Ectodermal cell (in vitro differentiated cells): ENCODE measurements around the gene ZSCAN10.
"Not testable (repeated sequence)": the region's sequence is repeated elsewhere in the genome, so short reads cannot be mapped to it uniquely, and the experiment has no call there.

Experiments
- H3K27ac ChIP-seq: 2 replicates; pipeline ENCODE4 v1.7.0; 2013; ENCODE audit warnings: mild to moderate bottlenecking, low read depth, low read length; ENCODE audit not compliant: insufficient read depth, poor library complexity, severe bottlenecking
- H3K27me3 ChIP-seq: 2 replicates; pipeline ENCODE4 v1.7.0; 2013; ENCODE audit warnings: mild to moderate bottlenecking, low read length; ENCODE audit not compliant: insufficient read depth, control insufficient read depth, poor library complexity, severe bottlenecking
- H3K36me3 ChIP-seq: one replicate; pipeline ENCODE4 v1.7.0; 2013; ENCODE audit warnings: low read length; ENCODE audit not compliant: control insufficient read depth, insufficient read depth
- H3K4me1 ChIP-seq: one replicate; pipeline ENCODE4 v1.7.0; 2013; ENCODE audit warnings: low read length; ENCODE audit not compliant: control insufficient read depth, insufficient read depth
- H3K4me3 ChIP-seq: 2 replicates; pipeline ENCODE4 v1.7.0; 2013; ENCODE audit warnings: low read depth, low read length, control low read depth; ENCODE audit not compliant: insufficient read depth
- H3K9me3 ChIP-seq: 2 replicates; pipeline ENCODE4 v1.7.0; 2013; ENCODE audit warnings: mild to moderate bottlenecking, low read length, moderate library complexity; ENCODE audit not compliant: control insufficient read depth
- WGBS, 2 experiments: methylation state at CpG; one replicate each; pipeline ENCODE4 v1.1.7; 2013; ENCODE audit warnings: missing lambda C conversion rate in 2 of 2; 5-methylcytosine and 5-hydroxymethylcytosine counted together

ZSCAN10 gene

DNA sequence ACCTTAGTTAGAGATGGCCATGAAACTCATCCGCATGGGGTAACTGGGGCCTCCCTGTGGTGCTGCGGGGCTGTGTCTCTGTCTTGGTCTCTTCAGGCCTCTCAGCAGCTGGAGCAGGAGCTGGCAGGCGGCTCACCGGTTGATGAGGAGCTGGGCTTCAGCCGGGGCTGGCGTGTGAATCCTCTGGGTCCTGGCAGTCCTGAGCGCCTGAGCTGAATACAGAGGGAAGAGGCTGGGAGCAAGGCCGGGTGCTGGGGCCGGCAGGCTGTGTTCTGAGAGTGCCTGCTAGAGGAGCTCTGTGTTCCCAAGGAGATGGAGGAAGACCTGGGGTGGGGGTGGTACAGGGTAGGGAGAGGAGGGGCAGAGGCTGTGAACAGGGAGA is 43.4 kb downstream of the ZSCAN10 start:
- H3K4me3 ChIP-seq, H3K9me3 ChIP-seq, H3K4me1 ChIP-seq, H3K36me3 ChIP-seq, H3K27ac ChIP-seq: not testable (repeated sequence)
- H3K27me3 ChIP-seq = peaks cover 21% of the 10 kb centered on the region
- WGBS, 2 experiments = 53 to 64% methylated on average over 9 of the region's 9 CpGs

DNA sequence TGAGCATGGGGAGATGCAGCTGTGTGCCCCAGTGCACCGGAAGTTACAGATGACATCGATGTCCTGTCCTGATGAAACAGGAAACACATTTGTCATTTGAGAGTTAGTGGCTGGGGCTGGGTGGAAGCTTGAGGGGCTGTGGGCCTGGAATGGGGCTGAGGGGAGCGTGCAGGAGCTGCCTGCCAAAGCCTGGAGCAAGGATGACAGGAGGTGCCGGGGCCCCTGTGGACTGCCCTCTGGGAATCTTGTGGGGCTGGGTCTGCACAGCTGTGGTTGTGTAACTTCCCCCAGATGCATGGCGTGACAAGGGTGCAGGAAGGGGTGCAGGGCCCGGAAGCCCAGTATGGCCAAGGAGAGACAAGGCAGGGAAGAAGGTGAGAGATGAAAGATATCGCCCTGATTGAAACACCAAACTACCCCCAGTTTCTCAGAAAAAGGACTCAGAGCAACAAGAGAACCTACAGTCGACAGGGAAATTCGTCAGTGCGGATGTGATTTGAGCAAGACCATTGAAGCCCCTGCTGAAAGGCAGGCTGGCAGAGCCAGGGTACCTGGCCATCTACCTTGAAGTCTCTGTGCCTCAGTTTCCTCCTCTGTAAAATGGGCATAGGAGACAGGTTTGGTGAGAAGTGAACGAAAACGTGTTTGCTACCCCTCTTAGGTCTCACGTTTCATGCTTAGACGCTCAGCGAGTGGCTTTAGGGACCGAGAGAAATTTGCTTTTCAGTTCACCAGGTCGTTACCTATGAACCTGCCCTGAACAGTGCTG is 43.9 kb downstream of the ZSCAN10 start:
- Histone ChIP-seq H3K27ac (no peak overlapping the region), H3K4me3 (no peak overlapping the region), H3K4me1 (peaks cover 6% of the 10 kb centered on the region), H3K27me3 (peaks cover 15% of the 10 kb centered on the region), H3K9me3 (no peaks in the 10 kb centered on the region), H3K36me3 (no peaks in the 10 kb centered on the region)
- WGBS, 2 experiments = 87 to 88% methylated on average over 17 of the region's 17 CpGs

- WGBS, 2 experiments = 79 to 80% methylated on average over 7 to 9 of the region's 13 CpGs
- not testable (repeated sequence) for H3K9me3 ChIP-seq, H3K27ac ChIP-seq, H3K4me1 ChIP-seq, H3K4me3 ChIP-seq, H3K36me3 ChIP-seq
- H3K27me3 ChIP-seq = peaks cover 19% of the 10 kb centered on the region
Measured at GRCh38 chr16:3053330-3053710, 45.8 kb downstream of the ZSCAN10 start.

DNA sequence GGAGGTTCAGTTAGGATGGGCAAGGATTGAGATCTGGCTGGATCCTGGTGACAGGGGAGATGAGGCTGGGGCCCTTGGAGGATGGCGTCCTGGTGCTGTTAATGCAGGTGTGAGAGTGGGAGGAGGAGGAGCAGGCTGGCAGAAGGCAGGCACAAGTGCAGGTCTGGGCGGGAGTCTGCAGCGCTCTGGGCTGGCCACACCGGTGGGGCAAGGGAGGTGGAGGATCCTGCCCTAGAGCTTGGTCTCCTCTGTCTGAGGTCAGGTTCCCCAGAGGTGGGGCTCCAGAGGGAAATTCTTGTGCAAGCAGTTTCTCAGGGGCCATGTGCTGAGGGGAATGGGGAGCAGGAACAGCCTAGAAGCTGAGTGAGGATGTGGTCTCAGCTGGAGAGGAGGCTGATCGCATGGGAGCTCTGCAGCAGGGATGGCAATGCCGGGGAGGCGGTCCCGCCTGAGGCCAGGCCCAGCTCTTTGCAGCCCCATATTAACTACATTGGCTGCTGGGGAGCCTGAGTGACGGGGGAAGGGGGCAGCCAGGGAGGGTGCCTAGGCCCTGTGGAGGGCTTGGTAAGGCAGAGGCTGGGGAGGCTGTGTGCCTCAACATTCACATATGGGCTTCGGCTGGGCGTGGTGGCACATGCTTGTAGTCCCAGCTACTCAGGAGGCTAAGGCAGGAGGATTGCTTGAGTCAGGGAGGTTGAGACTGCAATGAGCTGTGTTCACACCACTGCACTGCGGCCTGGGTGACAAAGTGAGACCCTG is 46.3 kb downstream of the ZSCAN10 start:
- 83 to 90% methylated on average over 10 of the region's 12 CpGs for WGBS, 2 experiments
- H3K4me1 ChIP-seq, H3K9me3 ChIP-seq, H3K27ac ChIP-seq, H3K4me3 ChIP-seq, H3K36me3 ChIP-seq: not testable (repeated sequence)
- H3K27me3 ChIP-seq = peaks cover 19% of the 10 kb centered on the region

- Histone ChIP-seq H3K36me3 (no peaks in the 10 kb centered on the region), H3K4me3 (no peak overlapping the region), H3K4me1 (no peaks in the 10 kb centered on the region), H3K27me3 (peaks cover 27% of the 10 kb centered on the region), H3K9me3 (no peaks in the 10 kb centered on the region), H3K27ac (no peak overlapping the region)
- 83 to 90% methylated on average over 9 of the region's 9 CpGs for WGBS, 2 experiments
Measured at GRCh38 chr16:3051494-3051893, 47.6 kb downstream of the ZSCAN10 start.

- no peak overlapping the region for H3K27ac ChIP-seq
- no peak overlapping the region for H3K4me3 ChIP-seq
- H3K4me1 ChIP-seq = no peaks in the 10 kb centered on the region
- 86 to 89% methylated on average over 4 of the region's 4 CpGs for WGBS, 2 experiments
- H3K9me3 ChIP-seq = no peaks in the 10 kb centered on the region
- peaks cover 32% of the 10 kb centered on the region for H3K27me3 ChIP-seq
- H3K36me3 ChIP-seq = no peaks in the 10 kb centered on the region
Measured at GRCh38 chr16:3051009-3051408, 48.1 kb downstream of the ZSCAN10 start.

GRCh38 chr16:3050487-3050886 is 48.6 kb downstream of the ZSCAN10 start:
- no peaks in the 10 kb centered on the region for H3K9me3 ChIP-seq
- peaks cover 37% of the 10 kb centered on the region for H3K27me3 ChIP-seq
- no peaks in the 10 kb centered on the region for H3K36me3 ChIP-seq
- H3K4me3 ChIP-seq = no peak overlapping the region
- H3K4me1 ChIP-seq = no peaks in the 10 kb centered on the region
- no peak overlapping the region for H3K27ac ChIP-seq
- 93 to 95% methylated on average over 5 of the region's 5 CpGs for WGBS, 2 experiments

DNA sequence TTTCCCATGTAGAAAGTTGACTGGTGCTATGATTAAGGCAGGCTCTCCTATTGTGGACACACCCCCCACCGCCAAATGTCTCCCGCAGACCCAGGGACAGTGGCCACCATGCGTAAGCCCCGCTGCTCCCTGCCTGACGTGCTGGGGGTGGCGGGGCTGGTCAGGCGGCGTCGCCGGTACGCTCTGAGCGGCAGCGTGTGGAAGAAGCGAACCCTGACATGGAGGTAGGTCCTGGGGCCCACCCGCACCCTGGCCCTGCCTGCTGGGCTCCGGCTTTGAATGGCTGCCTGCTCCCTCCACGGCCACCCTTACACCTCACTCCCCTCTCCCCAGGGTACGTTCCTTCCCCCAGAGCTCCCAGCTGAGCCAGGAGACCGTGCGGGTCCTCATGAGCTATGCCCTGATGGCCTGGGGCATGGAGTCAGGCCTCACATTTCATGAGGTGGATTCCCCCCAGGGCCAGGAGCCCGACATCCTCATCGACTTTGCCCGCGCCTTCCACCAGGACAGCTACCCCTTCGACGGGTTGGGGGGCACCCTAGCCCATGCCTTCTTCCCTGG is 49.1 kb downstream of the ZSCAN10 start:
- no peak overlapping the region for H3K4me3 ChIP-seq
- H3K9me3 ChIP-seq = no peaks in the 10 kb centered on the region
- no peak overlapping the region for H3K27ac ChIP-seq
- H3K36me3 ChIP-seq = no peaks in the 10 kb centered on the region
- WGBS, 2 experiments = 91% methylated on average over 26 of the region's 26 CpGs
- H3K4me1 ChIP-seq = no peaks in the 10 kb centered on the region
- peaks cover 42% of the 10 kb centered on the region for H3K27me3 ChIP-seq

DNA sequence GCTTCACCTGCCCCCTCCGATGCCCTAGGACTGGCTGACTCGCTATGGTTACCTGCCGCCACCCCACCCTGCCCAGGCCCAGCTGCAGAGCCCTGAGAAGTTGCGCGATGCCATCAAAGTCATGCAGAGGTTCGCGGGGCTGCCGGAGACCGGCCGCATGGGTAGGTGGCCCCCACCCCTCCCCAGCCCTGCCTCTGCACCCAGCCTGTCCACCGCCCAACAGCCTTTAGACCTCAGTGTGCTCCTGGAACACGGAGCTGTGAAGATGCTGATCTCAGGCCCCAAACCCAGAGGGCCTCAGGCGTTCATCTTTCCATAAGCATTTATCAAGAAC is 51.7 kb downstream of the ZSCAN10 start:
- Histone ChIP-seq H3K4me3 (no peak overlapping the region), H3K4me1 (no peaks in the 10 kb centered on the region), H3K27ac (no peak overlapping the region), H3K27me3 (peaks cover 63% of the 10 kb centered on the region), H3K36me3 (no peaks in the 10 kb centered on the region), H3K9me3 (no peaks in the 10 kb centered on the region)
- 31 to 33% methylated on average over 13 of the region's 13 CpGs for WGBS, 2 experiments

DNA sequence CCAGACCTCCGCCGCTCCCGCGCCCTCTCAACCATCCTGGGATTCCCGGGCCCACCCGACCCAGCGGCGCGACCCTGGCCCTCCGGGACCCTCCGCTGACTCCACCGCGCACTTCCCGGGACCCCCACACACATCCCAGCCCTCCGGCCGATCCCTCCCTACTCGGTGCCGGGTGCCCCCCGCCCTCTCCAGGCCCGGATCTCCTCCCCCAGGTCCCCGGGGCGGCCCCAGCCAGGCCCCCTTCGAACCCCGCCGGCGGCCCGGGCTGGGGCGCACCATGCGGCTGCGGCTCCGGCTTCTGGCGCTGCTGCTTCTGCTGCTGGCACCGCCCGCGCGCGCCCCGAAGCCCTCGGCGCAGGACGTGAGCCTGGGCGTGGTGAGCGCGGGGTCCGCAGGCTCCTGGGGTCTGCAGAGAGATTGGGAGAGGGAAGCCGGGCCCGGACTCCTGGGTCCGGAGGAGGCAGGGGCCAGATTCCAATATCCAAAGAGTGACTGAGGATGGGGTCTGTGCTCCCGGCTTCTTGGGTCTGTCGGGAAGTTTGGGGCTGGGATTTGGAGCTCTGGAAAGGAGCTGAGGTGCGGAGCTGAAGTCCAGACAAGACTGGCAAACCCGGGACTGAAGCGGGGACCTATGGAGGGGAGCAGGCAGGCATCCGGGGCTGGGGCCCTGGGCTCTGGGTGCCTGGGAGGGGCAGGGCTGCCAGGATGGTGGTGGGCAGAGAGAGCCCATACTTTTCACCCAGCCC is 52.3 kb downstream of the ZSCAN10 start:
- Histone ChIP-seq H3K36me3 (no peaks in the 10 kb centered on the region), H3K4me3 (peak overlapping the region; percentile 56), H3K4me1 (no peaks in the 10 kb centered on the region), H3K9me3 (no peaks in the 10 kb centered on the region), H3K27me3 (peaks cover 63% of the 10 kb centered on the region), H3K27ac (no peak overlapping the region)
- WGBS, 2 experiments = 1 to 2% methylated on average over 54 of the region's 54 CpGs
